ENCODE results near the gene C10orf120.

Gene C10orf120

DNA sequence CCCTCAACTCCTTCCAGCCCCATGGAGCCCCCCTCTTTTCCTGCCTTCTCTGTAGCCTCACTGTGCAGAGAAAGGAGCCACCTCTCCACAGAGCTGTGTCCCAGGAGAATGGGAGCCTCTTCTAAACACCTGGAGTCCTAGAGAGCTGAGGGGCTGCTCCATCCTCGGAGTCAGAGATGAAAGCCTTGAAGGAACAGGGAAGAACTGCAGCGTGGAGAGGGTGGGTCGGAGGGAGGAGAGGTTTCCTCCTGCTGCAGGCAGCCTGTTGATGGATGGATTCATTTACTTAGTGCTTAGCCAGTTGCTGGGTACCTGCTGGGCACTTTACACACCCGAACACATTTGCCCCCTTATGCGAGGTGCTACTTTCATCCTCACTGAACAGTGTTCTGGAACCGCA, 39.0 kb downstream of the C10orf120 start:
- DNase-seq (ENCODE audit: low read depth): no peak

DNA sequence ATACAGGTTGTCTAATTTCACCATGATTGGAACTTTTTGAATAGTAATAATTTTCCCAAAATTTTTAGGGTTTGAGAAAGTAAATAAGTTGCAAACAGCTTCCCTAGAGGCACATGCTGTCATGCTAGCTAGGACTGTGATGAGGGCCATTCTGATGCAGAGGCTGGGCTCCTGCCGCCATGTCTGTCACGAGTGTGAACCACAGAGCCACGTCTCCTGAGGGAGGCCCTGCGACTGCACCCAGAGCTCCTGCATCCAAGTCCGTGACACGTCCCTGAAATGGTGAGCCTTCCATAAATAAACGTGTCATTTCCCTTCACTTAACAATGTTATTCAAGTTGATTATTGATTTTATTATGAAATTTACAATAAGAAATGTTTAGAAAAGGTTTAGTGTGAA, 40.0 kb downstream of the C10orf120 start:
- no peak for DNase-seq (ENCODE audit: low read depth)

DNA sequence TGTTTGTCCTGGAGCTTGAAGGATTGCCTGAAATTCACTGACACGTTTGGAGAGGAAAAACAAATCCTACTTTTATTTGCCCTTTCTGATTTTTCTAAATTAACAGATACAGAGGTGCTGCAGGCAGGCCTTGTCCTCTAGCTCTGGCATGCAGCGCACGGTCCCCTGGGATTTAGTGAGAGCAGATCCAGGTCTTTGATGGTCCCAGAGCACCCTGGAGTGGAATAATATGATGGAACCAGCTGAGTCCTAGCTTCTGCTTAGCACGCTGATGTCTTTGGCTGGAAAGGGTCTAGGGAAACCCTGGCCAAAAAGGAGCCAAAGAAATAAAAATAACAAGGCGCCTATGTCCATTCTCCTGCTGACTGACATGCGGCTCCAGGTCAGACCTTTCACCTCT, 40.5 kb downstream of the C10orf120 start:
- no peak for DNase-seq (ENCODE audit: low read depth)

GRCh38 chr10:122658356-122659049, 41.1 kb downstream of the C10orf120 start:
- DNase-seq (ENCODE audit: low read depth): no peak

GRCh38 chr10:122657729-122658128, 41.9 kb downstream of the C10orf120 start:
- no peak for DNase-seq (ENCODE audit: low read depth)

DNA sequence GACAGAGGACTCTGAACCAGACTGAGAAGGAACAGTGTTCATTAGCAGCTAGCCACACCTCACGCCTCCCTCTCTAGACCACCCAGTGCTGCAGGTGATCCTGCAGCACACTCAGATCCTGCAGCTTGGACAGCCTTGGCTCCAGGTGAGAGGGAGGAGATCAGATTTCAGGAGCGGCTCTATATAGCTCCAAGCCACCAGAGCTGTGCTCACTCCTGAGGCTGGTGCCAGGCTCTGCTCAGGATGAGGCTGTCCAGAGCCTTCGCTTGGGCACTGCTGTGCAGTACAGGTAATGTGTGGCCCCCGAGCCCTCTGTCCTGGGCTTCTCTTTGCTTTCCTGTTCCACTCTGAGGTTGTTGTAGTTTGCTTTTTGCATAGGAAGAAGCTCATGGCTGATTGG, 42.4 kb downstream of the C10orf120 start:
- no peak for DNase-seq (ENCODE audit: low read depth)

- DNase-seq (ENCODE audit: low read depth): no peak
These were observed 42.9 kb downstream of the C10orf120 start for GRCh38 chr10:122656741-122657140.

GRCh38 chr10:122656308-122656705, 43.3 kb downstream of the C10orf120 start:
- no peak for DNase-seq (ENCODE audit: low read depth)

DNA sequence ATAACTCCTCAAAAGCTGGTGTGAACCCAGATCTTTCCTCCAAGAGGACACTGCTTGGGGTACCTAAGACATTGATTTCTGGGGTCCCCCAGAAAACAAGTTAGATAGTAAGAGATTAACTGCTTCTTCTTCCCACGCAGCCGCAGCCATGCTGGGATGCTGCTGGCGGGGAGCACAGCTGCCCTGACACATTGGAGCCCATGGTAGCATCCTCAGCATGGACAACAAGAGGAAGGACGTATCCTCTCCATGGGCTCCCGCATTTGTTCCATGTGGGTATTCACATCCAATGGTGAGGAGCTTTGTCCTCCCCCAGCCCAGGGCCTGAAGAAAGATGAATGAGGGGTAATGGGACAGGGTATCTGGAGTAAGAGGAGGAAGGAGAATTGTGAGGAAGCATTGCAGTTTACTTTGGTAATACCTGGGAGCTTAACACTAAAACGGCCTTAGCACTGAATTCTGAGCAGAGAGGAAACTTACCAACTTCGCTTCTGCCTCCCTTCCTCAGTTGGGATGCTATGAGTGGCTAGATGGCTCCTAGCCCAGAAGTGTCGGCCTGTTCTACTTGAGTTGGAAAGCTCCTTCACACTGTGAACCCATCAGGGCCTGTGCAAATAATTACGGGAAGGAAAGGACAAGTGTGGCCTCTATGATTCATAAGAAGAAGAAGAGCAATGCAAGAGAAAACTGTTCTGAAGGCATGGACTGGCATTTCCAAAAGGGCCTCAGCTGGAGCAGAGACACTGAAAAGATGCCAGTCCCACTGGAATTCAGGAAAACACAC, 43.9 kb downstream of the C10orf120 start:
- no peak for DNase-seq (ENCODE audit: low read depth)

DNA sequence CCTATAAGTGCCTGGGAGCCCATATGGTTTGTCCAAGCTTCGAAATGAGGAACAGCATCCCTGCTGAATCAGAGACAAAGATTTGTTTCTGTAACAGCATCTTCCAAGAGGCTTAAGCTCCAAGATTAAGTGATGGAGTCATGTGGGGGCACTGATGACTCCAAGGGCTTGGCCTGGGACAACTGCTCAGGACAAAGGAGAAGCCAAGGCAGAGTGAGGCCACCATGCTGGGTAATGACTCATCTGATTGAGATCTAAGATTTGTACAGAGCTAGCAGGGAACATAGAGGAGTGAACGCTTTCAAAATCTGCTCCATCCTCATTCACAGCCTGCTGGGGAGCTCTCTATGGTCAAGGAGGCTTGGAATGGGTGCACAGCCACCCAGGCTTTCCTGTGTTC, 49.3 kb downstream of the C10orf120 start:
- DNase-seq (ENCODE audit: low read depth): no peak

GRCh38 chr10:122649903-122650302, 49.7 kb downstream of the C10orf120 start:
- no peak for DNase-seq (ENCODE audit: low read depth)

DNA sequence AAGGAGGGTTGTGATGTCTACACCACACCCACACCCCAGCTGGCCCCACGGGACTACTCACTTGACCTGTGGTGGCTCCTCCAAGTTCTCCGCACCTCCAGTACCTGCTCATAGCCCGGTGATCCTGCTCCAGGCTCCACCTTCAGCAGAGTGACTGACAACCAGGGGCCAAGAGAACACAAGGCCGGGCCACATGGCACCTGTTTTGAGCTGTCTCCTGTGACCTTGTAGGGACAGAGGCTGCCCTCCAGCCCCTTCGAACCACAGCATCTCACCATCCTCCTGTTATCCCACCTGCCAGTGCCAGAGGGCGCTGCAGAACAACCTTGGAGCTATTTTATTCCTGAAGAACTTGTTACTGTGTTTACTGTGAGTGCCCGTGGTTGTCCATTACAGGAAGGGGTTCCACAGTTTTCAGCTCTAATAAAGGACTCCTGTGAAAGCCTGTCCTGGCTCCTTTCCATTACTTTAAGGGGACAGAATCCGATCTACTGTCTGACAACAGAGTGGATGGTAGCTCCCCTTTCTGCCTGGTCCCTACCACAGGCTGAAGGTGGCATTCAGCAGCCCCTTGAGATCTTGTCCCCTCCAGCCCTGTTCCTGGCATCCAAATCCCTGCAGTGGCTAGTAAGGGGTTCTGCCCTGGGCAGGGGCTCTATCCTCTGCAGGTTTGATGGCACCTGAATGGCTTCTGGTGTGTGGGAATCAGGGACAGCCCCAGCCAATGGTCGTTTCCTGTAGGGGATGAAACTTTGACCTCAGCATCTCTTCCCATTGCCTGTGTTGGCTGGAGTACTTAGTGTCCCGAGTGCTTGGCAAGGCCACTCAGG, 50.8 kb downstream of the C10orf120 start:
- DNase-seq (ENCODE audit: low read depth): no peak
